Spleen (tissue), 7 donors: ENCODE results near the gene TTLL11.

Source experiments
- POLR2A ChIP-seq, 3 donors: fragments of 450-650 bp; IDR thresholded peaks; one replicate each; pipeline ENCODE4 v1.5.1; 2017; ENCODE audit warnings: antibody characterized with exemption in 3 of 3, mild to moderate bottlenecking in 1 of 3
- TF ChIP-seq, protein P1 (sequence below), 11 experiments: fragments of 200-600 bp in 7 of 11; fragments of 450-650 bp in 4 of 11; sonication (generic) in 4 of 11; IDR thresholded peaks in 8 of 11; conservative IDR thresholded peaks in 3 of 11; 1 replicate in 7 of 11; 2 replicates in 4 of 11; pipeline versions ENCODE4 v1.4.0 to v1.8.0; 2016 to 2021; ENCODE audit warnings: antibody characterized with exemption in 11 of 11, inconsistent platforms in 4 of 11, mild to moderate bottlenecking in 1 of 11
- donor health status: DM: no; HTN: no; CAD: no; lungs with moderate emphysema.
- donor health status: DM: no; HTN: no; CAD: no.
- donor health status: DM: no; HTN: no; CAD: no.

DNA sequence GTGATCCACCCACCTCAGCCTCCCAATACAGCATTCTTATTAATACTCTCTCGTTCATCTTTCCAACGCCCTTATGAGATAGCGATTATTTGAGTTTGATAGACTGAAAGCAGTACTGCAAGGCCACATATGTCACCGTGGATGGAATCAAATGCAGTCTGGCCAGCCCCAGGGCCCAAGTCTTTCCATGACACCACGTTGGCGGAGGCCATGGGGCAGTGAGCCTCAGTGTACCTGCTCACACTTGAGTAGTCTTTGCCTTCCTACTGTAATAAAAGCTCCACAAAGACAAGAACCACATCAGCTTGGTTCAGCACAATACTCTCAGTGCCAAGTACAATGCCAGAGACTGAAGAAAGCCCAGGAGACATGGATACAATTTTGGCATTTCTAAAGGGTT lies 88.5 kb downstream of the TTLL11 start:
- TF ChIP-seq, protein P1, sequence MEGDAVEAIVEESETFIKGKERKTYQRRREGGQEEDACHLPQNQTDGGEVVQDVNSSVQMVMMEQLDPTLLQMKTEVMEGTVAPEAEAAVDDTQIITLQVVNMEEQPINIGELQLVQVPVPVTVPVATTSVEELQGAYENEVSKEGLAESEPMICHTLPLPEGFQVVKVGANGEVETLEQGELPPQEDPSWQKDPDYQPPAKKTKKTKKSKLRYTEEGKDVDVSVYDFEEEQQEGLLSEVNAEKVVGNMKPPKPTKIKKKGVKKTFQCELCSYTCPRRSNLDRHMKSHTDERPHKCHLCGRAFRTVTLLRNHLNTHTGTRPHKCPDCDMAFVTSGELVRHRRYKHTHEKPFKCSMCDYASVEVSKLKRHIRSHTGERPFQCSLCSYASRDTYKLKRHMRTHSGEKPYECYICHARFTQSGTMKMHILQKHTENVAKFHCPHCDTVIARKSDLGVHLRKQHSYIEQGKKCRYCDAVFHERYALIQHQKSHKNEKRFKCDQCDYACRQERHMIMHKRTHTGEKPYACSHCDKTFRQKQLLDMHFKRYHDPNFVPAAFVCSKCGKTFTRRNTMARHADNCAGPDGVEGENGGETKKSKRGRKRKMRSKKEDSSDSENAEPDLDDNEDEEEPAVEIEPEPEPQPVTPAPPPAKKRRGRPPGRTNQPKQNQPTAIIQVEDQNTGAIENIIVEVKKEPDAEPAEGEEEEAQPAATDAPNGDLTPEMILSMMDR (IDR thresholded peaks at IDR 0.05 in 8 of 11, conservative IDR thresholded peaks at IDR 0.05 in 3 of 11), result no peak
- no peak for TF ChIP-seq POLR2A (IDR thresholded peaks at IDR 0.05)
